Esophagus (tissue), 2 donors: ENCODE data around the gene HNRNPA3. TPM values are rescaled to one million over a fixed set of nuclear protein-coding genes. Genes with fewer than 3 reads are reported as not detected.

Experiments used
- H3K27ac ChIP-seq, 2 donors: one replicate each; pipeline ENCODE4 v1.5.1; 2013; ENCODE audit warnings: low read depth in 2 of 2, mild to moderate bottlenecking in 2 of 2, inconsistent platforms in 1 of 2, low read length in 1 of 2, moderate library complexity in 1 of 2
- H3K27me3 ChIP-seq, 2 donors: one replicate each; pipeline ENCODE4 v1.6.1; 2013; ENCODE audit warnings: low read length in 2 of 2, control low read depth in 1 of 2, mild to moderate bottlenecking in 1 of 2; ENCODE audit not compliant: insufficient read depth in 2 of 2, control insufficient read depth in 1 of 2
- H3K36me3 ChIP-seq, 2 donors: one replicate each; pipeline ENCODE4 v1.6.1; 2013; ENCODE audit warnings: low read length in 1 of 2; ENCODE audit not compliant: control insufficient read depth in 2 of 2, insufficient read depth in 2 of 2
- H3K4me1 ChIP-seq, 2 donors: one replicate each; pipeline ENCODE4 v1.6.1; 2013; ENCODE audit warnings: low read length in 1 of 2; ENCODE audit not compliant: control insufficient read depth in 2 of 2, insufficient read depth in 2 of 2
- H3K4me3 ChIP-seq, 2 donors: one replicate each; pipeline ENCODE4 v1.5.1; 2013; ENCODE audit warnings: low read length in 2 of 2, mild to moderate bottlenecking in 2 of 2, low read depth in 1 of 2, moderate library complexity in 1 of 2
- H3K9me3 ChIP-seq, 2 donors: one replicate each; pipeline ENCODE4 v1.6.1; 2013; ENCODE audit warnings: mild to moderate bottlenecking in 2 of 2, low read depth in 1 of 2, low read length in 1 of 2, moderate library complexity in 1 of 2; ENCODE audit not compliant: control insufficient read depth in 2 of 2, insufficient read depth in 1 of 2
- WGBS, 2 donors: extraction: QIAGEN DNeasy Blood & Tissue Kit; methylation state at CpG; one replicate each; pipeline ENCODE4 v1.1.7; 2013; 5-methylcytosine and 5-hydroxymethylcytosine counted together
- polyA plus RNA-seq, 2 donors: library from polyadenylated mRNA; stranded (reverse); fragments of 200-250 nt; gene quantifications; one replicate each; pipeline ENCODE4 v1.2.3, GENCODE V29; 2013
- donor health status: healthy with polysubstance abuse.
- donor health status: Bipolar disorder and iron deficiency.

HNRNPA3 gene
- polyA plus RNA-seq, 2 donors, result 202 to 240 TPM

GRCh38 chr2:177249038-177249437 is 36.4 kb downstream of the HNRNPA3 start:
- no peak overlapping the region for H3K4me3 ChIP-seq
- H3K27ac ChIP-seq, result peak overlapping the region; percentile 3 to 56
- peaks cover 0 to 5% of the 10 kb centered on the region in 2 donors for H3K36me3 ChIP-seq
- peaks cover 3 to 22% of the 10 kb centered on the region in 2 donors for H3K4me1 ChIP-seq
- H3K9me3 ChIP-seq, result no peaks in the 10 kb centered on the region
- 91 to 92% methylated on average over 7 of the region's 7 CpGs for WGBS, 2 donors
- H3K27me3 ChIP-seq, result no peaks in the 10 kb centered on the region

- Histone ChIP-seq H3K4me3 (no peak overlapping the region), H3K9me3 (no peaks in the 10 kb centered on the region), H3K36me3 (peaks cover 0 to 7% of the 10 kb centered on the region in 2 donors), H3K27me3 (no peaks in the 10 kb centered on the region), H3K4me1 (peaks cover 9 to 25% of the 10 kb centered on the region in 2 donors), H3K27ac (peak overlapping the region in 1 of 2 donors; percentile 85)
- WGBS, 2 donors, result 76 to 80% methylated on average over 5 of the region's 5 CpGs
Measured at GRCh38 chr2:177250461-177250860, 37.9 kb downstream of the HNRNPA3 start.

- Histone ChIP-seq H3K9me3 (no peaks in the 10 kb centered on the region), H3K27ac (peak overlapping the region; percentile 55 to 93), H3K36me3 (peaks cover 0 to 7% of the 10 kb centered on the region in 2 donors), H3K4me1 (peaks cover 7 to 21% of the 10 kb centered on the region in 2 donors), H3K27me3 (no peaks in the 10 kb centered on the region), H3K4me3 (no peak overlapping the region)
- 77% methylated on average over 3 of the region's 3 CpGs for WGBS, 2 donors
Measured at GRCh38 chr2:177251165-177251542, 38.6 kb downstream of the HNRNPA3 start.

- Histone ChIP-seq H3K4me1 (peaks cover 13 to 19% of the 10 kb centered on the region in 2 donors), H3K27me3 (no peaks in the 10 kb centered on the region), H3K4me3 (peak overlapping the region in 1 of 2 donors; percentile 18), H3K27ac (peak overlapping the region; percentile 87 to 95), H3K36me3 (peaks cover 0 to 10% of the 10 kb centered on the region in 2 donors), H3K9me3 (no peaks in the 10 kb centered on the region)
- WGBS, 2 donors, result 59 to 72% methylated on average over 5 of the region's 5 CpGs
Measured at GRCh38 chr2:177252808-177253531, 40.4 kb downstream of the HNRNPA3 start.

- peaks cover 0 to 9% of the 10 kb centered on the region in 2 donors for H3K36me3 ChIP-seq
- H3K9me3 ChIP-seq, result no peaks in the 10 kb centered on the region
- no peak overlapping the region for H3K4me3 ChIP-seq
- H3K27ac ChIP-seq, result peak overlapping the region in 1 of 2 donors; percentile 75
- H3K27me3 ChIP-seq, result no peaks in the 10 kb centered on the region
- H3K4me1 ChIP-seq, result peaks cover 13 to 18% of the 10 kb centered on the region in 2 donors
- WGBS, 2 donors, result 65 to 70% methylated on average over 3 of the region's 3 CpGs
Measured at GRCh38 chr2:177253704-177254103, 41.1 kb downstream of the HNRNPA3 start.

- peak overlapping the region; percentile 75 to 87 for H3K27ac ChIP-seq
- H3K4me3 ChIP-seq, result peak overlapping the region in 1 of 2 donors; percentile 20
- peaks cover 13 to 19% of the 10 kb centered on the region in 2 donors for H3K4me1 ChIP-seq
- no peaks in the 10 kb centered on the region for H3K27me3 ChIP-seq
- H3K36me3 ChIP-seq, result peaks cover 0 to 6% of the 10 kb centered on the region in 2 donors
- no peaks in the 10 kb centered on the region for H3K9me3 ChIP-seq
- 39 to 40% methylated on average over 11 of the region's 11 CpGs for WGBS, 2 donors
Measured at GRCh38 chr2:177254433-177255226, 42.0 kb downstream of the HNRNPA3 start.

GRCh38 chr2:177255227-177255601 is 42.6 kb downstream of the HNRNPA3 start:
- H3K27me3 ChIP-seq, result no peaks in the 10 kb centered on the region
- H3K9me3 ChIP-seq, result no peaks in the 10 kb centered on the region
- 54% methylated on average over 2 of the region's 2 CpGs for WGBS, 2 donors
- peaks cover 13 to 19% of the 10 kb centered on the region in 2 donors for H3K4me1 ChIP-seq
- H3K27ac ChIP-seq, result peak overlapping the region; percentile 75 to 77
- H3K4me3 ChIP-seq, result no peak overlapping the region
- H3K36me3 ChIP-seq, result peaks cover 0 to 6% of the 10 kb centered on the region in 2 donors

- Histone ChIP-seq H3K9me3 (no peaks in the 10 kb centered on the region), H3K4me3 (no peak overlapping the region), H3K4me1 (peaks cover 13 to 17% of the 10 kb centered on the region in 2 donors), H3K27me3 (no peaks in the 10 kb centered on the region), H3K36me3 (peaks cover 0 to 6% of the 10 kb centered on the region in 2 donors), H3K27ac (no peak overlapping the region)
- 57 to 72% methylated on average over 2 of the region's 2 CpGs for WGBS, 2 donors
Measured at GRCh38 chr2:177256026-177256425, 43.4 kb downstream of the HNRNPA3 start.

- Histone ChIP-seq H3K9me3 (no peaks in the 10 kb centered on the region), H3K27ac (peak overlapping the region; percentile 51 to 80), H3K27me3 (no peaks in the 10 kb centered on the region), H3K36me3 (peaks cover 0 to 6% of the 10 kb centered on the region in 2 donors), H3K4me3 (peak overlapping the region in 1 of 2 donors; percentile 20), H3K4me1 (peaks cover 13% of the 10 kb centered on the region in 2 donors)
- 29 to 62% methylated on average over 3 of the region's 3 CpGs for WGBS, 2 donors
Measured at GRCh38 chr2:177256695-177257094, 44.1 kb downstream of the HNRNPA3 start.
